HepG2 (cell line): ENCODE results near the gene NPAS2. TPM values are rescaled to one million over a fixed set of nuclear protein-coding genes. Genes with fewer than 3 reads are reported as not detected.
A peak's percentile ranks its signal among the peaks of the same experiment; 100 is the strongest.

Experiments
- ATAC-seq: fragments of 200-7000 bp; cut with Tn5 transposase; 3 replicates; pipeline ENCODE4 v1.9.1; 2020; ENCODE audit warnings: mild to moderate bottlenecking, moderate library complexity
- BruUV-seq: library from RNA; stranded (reverse); fragments of 400-500 nt; replicated peaks from 2 replicates; lab custom pipeline; 2021; lab: Mats Ljungman, UMichigan
- CTCF ChIA-PET: fragments of 300-600 bp; formaldehyde crosslinking; extraction: SDS; loops from one replicate; lab custom pipeline; 2021; ENCODE audit warnings: low total read pairs, inconsistent platforms, low intra/inter-chr PET ratio; lab: Yijun Ruan, JAX
- POLR2A ChIA-PET: fragments of 350-600 bp; sonication (Branson Sonifier 250); formaldehyde crosslinking; loops from one replicate; lab custom pipeline; 2020; ENCODE audit warnings: antibody characterized with exemption, inconsistent platforms; lab: Yijun Ruan, JAX
- DNase-seq: peaks from one replicate; pipeline ENCODE4 v3.0.0-alpha.2; 2015; ENCODE audit warnings: low spot score
- FAIRE-seq: peaks from 3 replicates; lab custom pipeline; 2011; peaks lifted over from hg19 to GRCh38; lab: Jason Lieb, UNC
- H2AFZ ChIP-seq: one replicate; pipeline ENCODE4 v1.6.1; 2011; ENCODE audit warnings: low read length, inconsistent platforms
- H3K27ac ChIP-seq: fragments of 300-600 bp; 3 replicates; pipeline ENCODE4 v1.8.0; 2011; ENCODE audit warnings: mixed run types, mild to moderate bottlenecking, mixed read lengths, low read length, inconsistent platforms; ENCODE audit not compliant: insufficient read depth; ENCODE audit errors: extremely low read length
- H3K27me3 ChIP-seq, 2 experiments: fragments of 200-600 bp in 1 of 2; 2 replicates in 1 of 2; 3 replicates in 1 of 2; pipeline versions ENCODE4 v1.6.0 to v1.8.0; 2011; ENCODE audit warnings: low read length in 2 of 2, mild to moderate bottlenecking in 2 of 2, moderate library complexity in 2 of 2, inconsistent platforms in 1 of 2; ENCODE audit not compliant: insufficient read depth in 2 of 2, control insufficient read depth in 1 of 2
- H3K36me3 ChIP-seq, 2 experiments: fragments of 200-600 bp in 1 of 2; replicated peaks in 1 of 2; 2 replicates in 1 of 2; 3 replicates in 1 of 2; pipeline versions ENCODE4 v1.5.1 to v1.8.0; 2011; ENCODE audit warnings: low read length in 2 of 2, inconsistent platforms in 1 of 2; ENCODE audit not compliant: insufficient read depth in 2 of 2, control insufficient read depth in 1 of 2
- H3K4me1 ChIP-seq: 2 replicates; pipeline ENCODE4 v1.5.1; 2012; ENCODE audit warnings: low read length, inconsistent platforms; ENCODE audit not compliant: insufficient read depth
- H3K4me2 ChIP-seq: 2 replicates; pipeline ENCODE4 v1.6.0; 2011; ENCODE audit warnings: low read depth, low read length, inconsistent platforms
- H3K4me3 ChIP-seq, 3 experiments: fragments of 200-600 bp in 1 of 3; sonication (generic), shearing (Covaris generic) in 1 of 3; replicated peaks in 1 of 3; 2 replicates each; pipeline ENCODE4 v1.5.1; 2011 to 2016; ENCODE audit warnings: low read length in 3 of 3, inconsistent platforms in 2 of 3, low read depth in 2 of 3, mild to moderate bottlenecking in 2 of 3, control low read depth in 1 of 3, mixed read lengths in 1 of 3; ENCODE audit not compliant: insufficient read depth in 1 of 3
- H3K79me2 ChIP-seq: one replicate; pipeline ENCODE4 v1.6.1; 2011; ENCODE audit warnings: low read length, inconsistent platforms; ENCODE audit not compliant: insufficient read depth
- H3K9ac ChIP-seq: 2 replicates; pipeline ENCODE4 v1.6.0; 2011; ENCODE audit warnings: mild to moderate bottlenecking, low read depth, low read length, inconsistent platforms; ENCODE audit not compliant: insufficient read depth
- H3K9me3 ChIP-seq: 2 replicates; pipeline ENCODE4 v1.5.1; 2012; ENCODE audit warnings: mild to moderate bottlenecking, low read length
- H4K20me1 ChIP-seq: 2 replicates; pipeline ENCODE4 v1.6.0; 2011; ENCODE audit warnings: inconsistent platforms, mild to moderate bottlenecking, low read length, moderate library complexity; ENCODE audit not compliant: insufficient read depth
- HES4 ChIP-seq: sonication (generic); formaldehyde crosslinking; IDR thresholded peaks from 2 replicates; pipeline ENCODE4 v1.9.0; 2021; ENCODE audit warnings: mild to moderate bottlenecking, missing genetic modification reagents, borderline replicate concordance
- IRF2 ChIP-seq: IDR thresholded peaks from 2 replicates; pipeline ENCODE4 v1.6.1; 2018; ENCODE audit warnings: missing genetic modification reagents, missing compliant biosample characterization
- MLXIP ChIP-seq: sonication (generic); formaldehyde crosslinking; IDR thresholded peaks from 2 replicates; pipeline ENCODE4 v1.9.0; 2021; ENCODE audit warnings: missing genetic modification reagents, borderline replicate concordance
- RBM22 ChIP-seq: fragments of 200-400 bp; formaldehyde crosslinking; optimal IDR thresholded peaks from 2 replicates; pipeline ENCODE3; 2017; ENCODE audit warnings: mild to moderate bottlenecking, low read length, moderate library complexity
- U2AF2 ChIP-seq: fragments of 200-400 bp; formaldehyde crosslinking; IDR thresholded peaks from 2 replicates; pipeline ENCODE4 v1.6.1; 2017; ENCODE audit warnings: low read depth, mild to moderate bottlenecking, low read length
- ZNF30 ChIP-seq: sonication (generic); formaldehyde crosslinking; IDR thresholded peaks from 2 replicates; pipeline ENCODE4 v1.5.0; 2020; ENCODE audit warnings: mild to moderate bottlenecking, missing genetic modification reagents
- ZNF550 ChIP-seq: sonication (generic); formaldehyde crosslinking; IDR thresholded peaks from 2 replicates; pipeline ENCODE4 v1.4.0; 2020; ENCODE audit warnings: mild to moderate bottlenecking, missing genetic modification reagents, borderline replicate concordance
- ZUFSP ChIP-seq: sonication (generic); formaldehyde crosslinking; IDR thresholded peaks from 2 replicates; pipeline ENCODE4 v1.9.0; 2021; ENCODE audit warnings: missing genetic modification reagents, mild to moderate bottlenecking, borderline replicate concordance
- WGBS: methylation state at CpG from one replicate; pipeline ENCODE4 v1.1.6; 2017; ENCODE audit warnings: low lambda C conversion rate; 5-methylcytosine and 5-hydroxymethylcytosine counted together
- in situ Hi-C: cut with HindIII; loops from 2 replicates; pipeline ENCODE4 v1.10.0; 2017; ENCODE audit warnings: low pct_unique_long_range_greater_than_20kb; ENCODE audit not compliant: extremely low pct_ligation_motif_present
- intact Hi-C: fragments of 100-400 bp; cut with micrococcal nuclease; formaldehyde crosslinking; loops from one replicate; pipeline ENCODE4 v1.10.0; 2022; ENCODE audit not compliant: unreplicated experiment
- polyA plus RNA-seq, 8 experiments: library from polyadenylated mRNA; depleted of rRNA in 3 of 8; stranded (reverse) in 7 of 8; unstranded in 1 of 8; fragments of >200 nt; fragmentation: Illumina TruSeq in 4 of 8; extraction: Trizol in 4 of 8; gene quantifications; 2 replicates each; pipeline versions ENCODE4 v1.2.1 to v1.2.3, GENCODE V29; 2011 to 2016; ENCODE audit warnings: low read depth in 4 of 8, missing spikeins in 1 of 8, mixed read lengths in 1 of 8; ENCODE audit not compliant: insufficient read depth in 1 of 8
- total RNA-seq, 5 experiments: library from RNA; depleted of rRNA; stranded (reverse); fragments of >200 nt; fragmentation: Illumina TruSeq; extraction: Trizol; gene quantifications; 2 replicates each; pipeline ENCODE4 v1.2.3, GENCODE V29; 2016; ENCODE audit warnings: low read depth in 1 of 5

Gene NPAS2
- total and polyA plus RNA-seq, 2 of the 13 experiments (the other 11 are each of a cell fraction or from before 2014, with no cell fraction given): 14.8 to 37.5 TPM

GRCh38 chr2:100859902-100860301 lies 40.0 kb downstream of the NPAS2 start (continued):
- TF ChIP-seq ZUFSP: no peak
- TF ChIP-seq ZNF550 (CRISPR knock-in tag): no peak
- no peak for TF ChIP-seq U2AF2
- TF ChIP-seq MLXIP (CRISPR knock-in tag): no peak
- TF ChIP-seq HES4 (CRISPR knock-in tag): no peak

GRCh38 chr2:100861340-100861739 lies 41.4 kb downstream of the NPAS2 start:
- Histone ChIP-seq H2AFZ (no peak overlapping the region), H3K27me3 (no peaks in the 10 kb centered on the region), H3K79me2 (peaks cover 79% of the 10 kb centered on the region), H3K4me1 (peaks cover 36% of the 10 kb centered on the region), H3K4me3 (no peak overlapping the region), H3K4me2 (no peak overlapping the region), H3K9me3 (no peaks in the 10 kb centered on the region), H3K9ac (no peak overlapping the region), H3K36me3 (peaks cover 0 to 6% of the 10 kb centered on the region in 2 experiments; a peak in 2 of 5 replicates), H4K20me1 (peaks cover 16% of the 10 kb centered on the region; the same call in 1 of the 2 replicates), H3K27ac (no peak overlapping the region)
- no TSS peak for BruUV-seq
- ATAC-seq (no peak), DNase-seq (no peak), FAIRE-seq (no peak)
- CTCF ChIA-PET: no interaction called here
- TF ChIP-seq RBM22: peak; percentile 90
- no peak for TF ChIP-seq ZNF30 (CRISPR knock-in tag)
- TF ChIP-seq IRF2 (CRISPR knock-in tag): no peak
- in situ Hi-C loops: no loop called here
- POLR2A ChIA-PET: interaction anchor here (0.9 kb wide), 1 partner anchor 14 kb away, joined by 4 read pairs; no protein-coding TSS in a partner anchor
- intact Hi-C loops: no loop called here
- 93% methylated on average over 4 of the region's 4 CpGs for WGBS
